Superior temporal gyrus (tissue), 1 donor: ENCODE measurements around the gene GRIN2A.
"Not testable (repeated sequence)": the region's sequence is repeated elsewhere in the genome, so short reads cannot be mapped to it uniquely, and the experiment has no call there.

Experiments
- DNase-seq: peaks from one replicate; pipeline ENCODE4 v3.0.0-alpha.2; 2016; ENCODE audit errors: extremely low spot score

GRIN2A gene

DNA sequence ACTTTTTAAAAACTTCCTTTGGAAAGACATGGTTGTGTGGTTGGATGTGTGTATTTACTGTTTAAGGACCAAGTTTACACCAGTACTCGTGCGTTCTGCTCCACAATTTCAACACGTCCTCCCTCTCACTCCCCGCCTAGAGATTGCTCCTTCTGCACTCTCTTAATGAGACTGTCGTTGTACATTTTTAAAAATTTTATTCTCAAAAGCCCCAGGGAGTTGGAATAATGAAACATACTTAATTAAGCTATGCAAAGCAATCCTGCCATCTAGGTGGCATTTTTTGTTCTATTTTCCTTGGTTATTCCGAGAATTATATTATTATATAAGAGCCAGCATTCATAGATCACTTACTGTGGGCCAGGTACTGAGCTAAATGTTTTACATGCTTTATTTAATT, 264.5 kb downstream of the GRIN2A start:
- DNase-seq = no peak

GRCh38 chr16:9913604-9914326, 268.5 kb downstream of the GRIN2A start:
- no peak for DNase-seq

GRCh38 chr16:9911989-9912388, 270.2 kb downstream of the GRIN2A start:
- no peak for DNase-seq

GRCh38 chr16:9911231-9911630, 271.0 kb downstream of the GRIN2A start:
- no peak for DNase-seq

DNA sequence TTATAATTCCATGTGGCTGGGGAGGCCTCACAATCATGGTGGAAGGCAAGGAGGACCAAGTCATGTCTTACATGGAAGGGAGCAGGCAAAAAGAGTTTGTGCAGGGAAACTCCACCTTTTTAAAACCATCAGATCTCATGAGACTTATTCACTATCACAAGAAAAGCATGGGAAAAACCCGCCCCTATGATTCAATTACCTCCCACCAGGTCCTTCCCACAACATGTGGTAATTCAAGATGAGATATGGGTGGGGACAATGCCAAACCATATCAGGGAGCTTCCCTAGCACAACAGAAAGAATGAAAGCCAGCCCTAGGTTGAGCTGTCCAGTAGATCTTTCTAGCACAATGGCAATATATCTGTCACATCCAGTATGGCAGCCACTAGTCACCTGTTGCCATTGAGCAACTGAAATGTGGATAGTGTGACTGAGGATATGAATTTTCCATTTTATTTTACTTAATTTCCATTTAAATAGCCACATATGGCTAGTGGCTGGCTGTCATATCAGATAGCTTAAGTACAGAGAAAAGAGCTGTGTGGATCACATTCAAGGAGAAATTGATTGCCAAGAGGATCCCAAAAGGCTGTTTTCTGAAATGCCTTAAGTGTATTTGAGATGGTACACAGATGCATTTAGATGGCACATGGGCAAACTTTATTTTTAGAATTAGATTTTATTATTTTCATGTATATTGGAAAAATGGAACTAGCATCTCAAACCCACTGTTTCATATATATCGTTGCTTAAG, 273.0 kb downstream of the GRIN2A start:
- no peak for DNase-seq

- no peak for DNase-seq
These were observed 273.6 kb downstream of the GRIN2A start for GRCh38 chr16:9908613-9909012.

DNA sequence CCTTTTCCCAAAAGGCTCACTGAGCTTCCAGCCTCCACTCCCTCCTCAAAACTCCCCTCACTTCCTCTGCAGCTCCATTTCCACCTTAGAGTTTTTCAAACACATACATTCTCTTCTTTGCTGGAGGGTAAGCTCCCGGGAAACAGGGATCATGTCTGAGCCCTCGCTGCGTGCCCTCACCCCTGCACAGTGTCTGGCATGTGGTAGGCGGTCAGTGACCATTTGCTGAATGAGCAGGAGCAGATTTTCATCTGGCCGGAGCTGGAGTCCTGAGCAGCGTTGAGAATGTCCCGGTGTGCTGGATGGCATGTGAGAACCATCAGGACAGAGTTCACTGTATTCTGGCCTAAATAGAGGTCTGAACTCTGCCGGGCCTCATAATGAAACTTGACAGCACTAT, 274.5 kb downstream of the GRIN2A start:
- no peak for DNase-seq

DNA sequence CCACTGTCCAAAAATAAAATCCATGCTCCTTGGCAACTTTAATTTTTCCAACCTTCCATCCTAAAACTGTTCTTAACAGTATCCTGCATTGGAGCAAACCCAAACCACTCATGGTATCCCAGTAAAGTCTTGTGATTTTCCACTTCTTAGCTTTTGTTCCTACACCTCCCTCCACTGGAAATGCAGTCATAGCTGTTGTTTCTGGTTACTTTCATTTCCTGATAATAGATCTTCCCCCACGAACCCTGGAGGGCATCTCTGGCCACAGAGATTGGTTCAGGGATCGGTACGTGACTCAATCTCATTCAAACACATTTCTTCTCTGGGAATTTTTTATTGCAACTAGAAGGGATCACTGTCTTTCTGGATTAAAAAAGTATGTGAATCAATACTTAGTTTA, 276.0 kb downstream of the GRIN2A start:
- no peak for DNase-seq

DNA sequence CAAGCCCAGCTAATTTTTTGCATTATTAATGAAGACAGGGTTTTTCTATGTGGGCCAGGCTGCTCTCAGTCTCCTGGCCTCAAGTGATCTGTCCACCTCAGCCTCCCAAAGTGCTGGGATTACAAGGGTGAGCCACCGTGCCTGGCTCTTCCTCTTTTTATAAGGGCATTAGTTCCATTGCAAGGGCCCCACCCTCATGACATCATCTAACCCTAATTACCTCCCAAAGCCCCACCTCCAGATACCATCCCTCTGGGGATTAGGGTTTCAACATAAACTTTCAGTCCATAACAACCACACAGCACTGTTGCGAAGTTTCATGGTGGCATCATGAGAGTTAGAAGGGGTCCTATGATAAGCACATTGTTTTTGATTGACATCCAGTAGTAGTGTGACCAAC, 277.7 kb downstream of the GRIN2A start:
- DNase-seq = no peak

DNA sequence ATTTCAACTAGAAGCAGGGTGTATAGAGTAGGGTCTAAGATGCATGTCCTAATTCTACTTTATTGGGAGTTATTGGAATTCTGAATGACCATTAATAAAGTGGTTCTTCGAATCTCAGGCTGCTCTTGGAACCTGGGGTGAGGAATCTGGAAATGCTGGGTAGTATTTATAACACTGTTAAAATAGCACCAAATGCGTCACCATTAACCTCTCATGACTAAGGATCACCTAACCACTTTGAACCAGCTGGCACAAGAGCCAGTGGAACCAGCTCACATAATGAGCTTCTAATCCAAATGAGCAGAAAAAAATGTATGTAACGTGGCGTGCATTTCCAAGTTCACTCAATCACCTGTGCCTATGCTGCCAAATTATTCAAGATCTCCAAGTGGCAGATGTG, 281.7 kb downstream of the GRIN2A start:
- no peak for DNase-seq

DNA sequence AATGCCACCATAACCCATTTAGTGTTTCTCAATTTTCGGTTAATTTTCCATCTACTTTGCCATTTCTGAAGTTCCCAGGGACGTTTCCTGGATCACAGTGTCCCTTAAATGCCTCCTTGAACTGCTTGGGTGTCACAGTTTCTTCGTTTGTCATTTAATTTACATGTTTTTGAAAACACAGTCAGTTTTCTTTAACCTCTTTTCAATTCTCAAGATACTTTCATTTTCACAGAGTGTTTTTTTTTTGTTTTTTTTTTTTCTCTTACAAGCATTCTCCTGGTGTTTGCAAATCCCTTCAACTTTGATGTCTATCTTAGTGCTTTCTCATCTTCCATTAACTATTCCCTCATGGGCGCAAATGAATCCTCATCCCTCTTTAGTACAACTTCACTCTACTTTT, 283.7 kb downstream of the GRIN2A start:
- no peak for DNase-seq

DNA sequence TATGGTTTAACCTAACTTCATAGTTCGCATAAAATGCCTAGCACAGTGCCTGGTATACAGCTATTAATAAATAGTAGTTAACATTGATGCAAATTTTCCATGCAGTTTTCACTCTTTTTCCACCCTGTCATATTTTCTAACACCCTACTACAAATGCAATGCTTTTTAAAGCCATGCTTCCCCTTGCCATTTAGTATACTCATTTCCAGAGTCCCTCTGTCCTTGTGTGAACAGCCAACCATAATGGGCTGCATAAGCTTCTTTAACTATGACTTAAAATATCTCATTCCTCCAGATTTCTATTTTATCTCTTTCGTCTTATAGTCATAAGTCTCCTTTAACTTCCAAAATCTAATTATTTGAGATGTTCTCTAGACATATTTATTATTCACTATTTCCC, 284.1 kb downstream of the GRIN2A start:
- DNase-seq = no peak

- no peak for DNase-seq
These were observed 286.4 kb downstream of the GRIN2A start for GRCh38 chr16:9895817-9896216.

DNA sequence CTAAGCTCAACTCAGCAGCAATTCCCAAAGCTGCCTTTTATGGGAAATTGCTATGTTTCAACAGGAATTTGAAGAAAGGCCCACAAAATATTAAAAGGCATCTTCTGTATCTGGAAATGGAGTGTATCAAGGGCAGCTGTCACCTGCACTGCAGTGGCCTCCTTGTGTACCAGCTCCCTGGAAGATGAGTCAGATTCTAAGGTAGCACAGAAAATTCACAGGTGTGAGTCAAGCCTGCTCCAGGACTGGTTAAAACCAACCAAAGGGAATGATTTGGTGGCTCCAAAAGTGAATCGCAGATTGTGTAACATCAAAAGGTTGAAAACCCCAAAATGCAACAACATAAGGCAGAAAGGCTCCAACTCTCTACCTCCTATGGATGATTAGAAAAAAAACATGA, 296.4 kb downstream of the GRIN2A start:
- DNase-seq = no peak

DNA sequence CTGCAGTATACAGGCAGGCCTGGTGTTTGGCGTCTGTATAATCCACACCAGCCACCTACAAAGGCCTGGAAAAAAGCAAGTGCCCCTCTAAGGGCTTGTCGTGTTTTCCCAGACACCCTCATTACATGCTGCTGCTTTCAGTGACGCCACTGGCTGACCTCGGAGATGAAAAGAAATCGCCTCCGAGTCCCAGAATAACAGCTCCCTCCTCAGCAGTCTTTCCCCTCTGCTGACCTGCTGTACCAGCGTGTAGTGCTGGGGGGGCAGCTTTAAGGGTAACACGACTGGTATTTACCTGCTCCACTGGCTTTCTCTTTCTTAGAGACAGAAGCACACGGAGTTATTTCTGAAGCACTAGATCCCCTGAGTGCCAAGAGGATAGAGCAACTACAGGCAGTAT, 296.8 kb downstream of the GRIN2A start:
- no peak for DNase-seq

GRCh38 chr16:9875981-9876380, 306.2 kb downstream of the GRIN2A start:
- DNase-seq = not testable (repeated sequence)

- no peak for DNase-seq
These were observed 308.0 kb downstream of the GRIN2A start for GRCh38 chr16:9874219-9874618.

GRCh38 chr16:9870962-9871361, 311.3 kb downstream of the GRIN2A start:
- DNase-seq = no peak

DNA sequence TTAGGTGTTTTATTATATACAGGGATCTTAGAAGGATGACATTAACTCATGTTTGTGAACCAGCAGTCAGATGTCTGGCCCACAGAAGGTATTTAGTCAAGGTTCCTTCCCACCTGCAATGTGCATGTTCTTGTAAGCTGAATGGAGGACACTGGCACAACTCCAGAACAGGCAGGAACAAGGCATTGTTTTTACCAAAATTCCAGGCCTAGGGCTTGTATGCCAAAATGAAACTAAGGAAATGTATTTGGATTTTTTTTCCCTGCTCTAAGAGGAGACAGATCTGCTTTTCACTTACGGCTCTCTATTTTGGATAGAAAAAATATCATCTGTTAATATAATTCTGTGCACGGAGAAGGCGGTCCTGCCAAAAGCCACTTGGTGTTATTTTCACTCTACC, 312.5 kb downstream of the GRIN2A start:
- no peak for DNase-seq

GRCh38 chr16:9868606-9869149, 313.6 kb downstream of the GRIN2A start:
- DNase-seq = no peak

DNA sequence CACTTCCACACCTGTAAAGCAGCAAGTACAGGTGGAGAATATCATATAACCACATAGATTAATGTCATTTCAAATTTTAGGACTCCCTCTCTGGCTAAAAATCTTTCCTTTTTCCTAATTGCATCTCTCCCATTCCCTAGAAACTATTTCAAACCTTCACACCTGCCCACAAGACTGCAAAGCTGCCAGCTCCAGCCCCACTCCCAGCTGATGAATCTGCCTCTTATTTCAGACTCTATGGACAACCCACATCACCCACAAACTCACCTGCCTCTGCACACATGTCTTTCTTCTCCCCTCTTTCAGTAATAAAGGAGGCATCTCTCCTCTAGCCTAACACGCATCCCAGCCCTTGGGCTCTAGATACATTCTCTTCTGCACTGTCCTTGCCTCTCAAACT, 315.1 kb downstream of the GRIN2A start:
- no peak for DNase-seq

DNA sequence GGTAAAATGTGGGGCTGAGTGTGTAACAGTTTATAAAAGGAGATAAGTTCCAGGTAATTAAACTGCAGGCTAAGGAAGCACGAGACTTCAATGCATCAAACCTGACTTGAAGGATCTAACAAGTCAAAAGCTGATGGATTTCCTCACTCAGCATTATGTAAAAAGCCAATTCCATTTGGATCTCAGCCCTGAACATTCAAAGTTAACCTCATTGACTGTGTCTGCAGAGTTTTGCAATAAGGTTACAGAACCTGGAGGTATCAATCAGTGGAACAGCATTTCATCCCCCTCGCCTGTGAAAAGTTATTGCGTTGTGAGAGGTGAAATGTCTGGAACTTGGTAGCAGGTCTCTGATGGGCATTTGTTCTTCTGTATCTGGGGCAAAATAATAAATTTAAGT, 317.8 kb downstream of the GRIN2A start:
- no peak for DNase-seq

- DNase-seq = no peak
These were observed 319.9 kb downstream of the GRIN2A start for GRCh38 chr16:9862327-9862726.
